Measurements from ENCODE around the gene TM4SF18.

TM4SF18 gene

GRCh38 chr3:149299938-149300801 lies 33.3 kb downstream of the TM4SF18 start (continued):
- TF ChIP-seq, protein P1, sequence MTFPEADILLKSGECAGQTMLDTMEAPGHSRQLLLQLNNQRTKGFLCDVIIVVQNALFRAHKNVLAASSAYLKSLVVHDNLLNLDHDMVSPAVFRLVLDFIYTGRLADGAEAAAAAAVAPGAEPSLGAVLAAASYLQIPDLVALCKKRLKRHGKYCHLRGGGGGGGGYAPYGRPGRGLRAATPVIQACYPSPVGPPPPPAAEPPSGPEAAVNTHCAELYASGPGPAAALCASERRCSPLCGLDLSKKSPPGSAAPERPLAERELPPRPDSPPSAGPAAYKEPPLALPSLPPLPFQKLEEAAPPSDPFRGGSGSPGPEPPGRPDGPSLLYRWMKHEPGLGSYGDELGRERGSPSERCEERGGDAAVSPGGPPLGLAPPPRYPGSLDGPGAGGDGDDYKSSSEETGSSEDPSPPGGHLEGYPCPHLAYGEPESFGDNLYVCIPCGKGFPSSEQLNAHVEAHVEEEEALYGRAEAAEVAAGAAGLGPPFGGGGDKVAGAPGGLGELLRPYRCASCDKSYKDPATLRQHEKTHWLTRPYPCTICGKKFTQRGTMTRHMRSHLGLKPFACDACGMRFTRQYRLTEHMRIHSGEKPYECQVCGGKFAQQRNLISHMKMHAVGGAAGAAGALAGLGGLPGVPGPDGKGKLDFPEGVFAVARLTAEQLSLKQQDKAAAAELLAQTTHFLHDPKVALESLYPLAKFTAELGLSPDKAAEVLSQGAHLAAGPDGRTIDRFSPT (tag by site-specific recombination; IDR thresholded peaks at IDR 0.05), result no peak
- TF ChIP-seq ZBTB8A (tag by site-specific recombination; IDR thresholded peaks at IDR 0.05) (no peak), ZNF76 (tag by site-specific recombination; IDR thresholded peaks at IDR 0.05; ENCODE audit: borderline replicate concordance, low read depth) (no peak), GLI4 (tag by site-specific recombination; IDR thresholded peaks at IDR 0.05) (no peak), OSR2 (tag by site-specific recombination; IDR thresholded peaks at IDR 0.05) (no peak), ZNF394 (tag by site-specific recombination; IDR thresholded peaks at IDR 0.05; ENCODE audit: borderline replicate concordance) (no peak), HOXC10 (CRISPR knock-in tag; IDR thresholded peaks at IDR 0.05) (no peak), KLF1 (tag by site-specific recombination; IDR thresholded peaks at IDR 0.05) (no peak), ZNF544 (tag by site-specific recombination; IDR thresholded peaks at IDR 0.05) (no peak), ZNF843 (tag by site-specific recombination; IDR thresholded peaks at IDR 0.05) (no peak), ZNF138 (tag by site-specific recombination; IDR thresholded peaks at IDR 0.05; ENCODE audit: borderline replicate concordance) (no peak), ZNF248 (tag by site-specific recombination; IDR thresholded peaks at IDR 0.05) (no peak), SP2 (tag by site-specific recombination; IDR thresholded peaks at IDR 0.05) (no peak), ZNF624 (tag by site-specific recombination; IDR thresholded peaks at IDR 0.05) (no peak), ZNF423 (tag by site-specific recombination; IDR thresholded peaks at IDR 0.05) (no peak), ZNF623 (tag by site-specific recombination; IDR thresholded peaks at IDR 0.05) (peak; percentile 21; the same call in 1 of the 2 replicates), ZNF768 (tag by site-specific recombination; IDR thresholded peaks at IDR 0.05) (no peak), ZNF776 (tag by site-specific recombination; IDR thresholded peaks at IDR 0.05; ENCODE audit: borderline replicate concordance) (no peak), REPIN1 (tag by site-specific recombination; IDR thresholded peaks at IDR 0.05; ENCODE audit: low read depth) (no peak), IKZF3 (tag by site-specific recombination; IDR thresholded peaks at IDR 0.05) (peak; percentile 32; the same call in 1 of the 2 replicates), ZNF114 (tag by site-specific recombination; IDR thresholded peaks at IDR 0.05) (no peak), ZBTB48 (tag by site-specific recombination; IDR thresholded peaks at IDR 0.05) (no peak), MZF1 (tag by site-specific recombination; IDR thresholded peaks at IDR 0.05; ENCODE audit: borderline replicate concordance) (peak; percentile 77; the same call in 1 of the 2 replicates), YY1 (tag by site-specific recombination; IDR thresholded peaks at IDR 0.05) (no peak), ZNF449 (tag by site-specific recombination; IDR thresholded peaks at IDR 0.05) (no peak), ZNF560 (tag by site-specific recombination; IDR thresholded peaks at IDR 0.05; ENCODE audit: borderline replicate concordance) (no peak), ZNF555 (tag by site-specific recombination; conservative IDR thresholded peaks at IDR 0.05) (no peak), ZNF658 (tag by site-specific recombination; IDR thresholded peaks at IDR 0.05) (no peak)
- TF ChIP-seq, protein P2, sequence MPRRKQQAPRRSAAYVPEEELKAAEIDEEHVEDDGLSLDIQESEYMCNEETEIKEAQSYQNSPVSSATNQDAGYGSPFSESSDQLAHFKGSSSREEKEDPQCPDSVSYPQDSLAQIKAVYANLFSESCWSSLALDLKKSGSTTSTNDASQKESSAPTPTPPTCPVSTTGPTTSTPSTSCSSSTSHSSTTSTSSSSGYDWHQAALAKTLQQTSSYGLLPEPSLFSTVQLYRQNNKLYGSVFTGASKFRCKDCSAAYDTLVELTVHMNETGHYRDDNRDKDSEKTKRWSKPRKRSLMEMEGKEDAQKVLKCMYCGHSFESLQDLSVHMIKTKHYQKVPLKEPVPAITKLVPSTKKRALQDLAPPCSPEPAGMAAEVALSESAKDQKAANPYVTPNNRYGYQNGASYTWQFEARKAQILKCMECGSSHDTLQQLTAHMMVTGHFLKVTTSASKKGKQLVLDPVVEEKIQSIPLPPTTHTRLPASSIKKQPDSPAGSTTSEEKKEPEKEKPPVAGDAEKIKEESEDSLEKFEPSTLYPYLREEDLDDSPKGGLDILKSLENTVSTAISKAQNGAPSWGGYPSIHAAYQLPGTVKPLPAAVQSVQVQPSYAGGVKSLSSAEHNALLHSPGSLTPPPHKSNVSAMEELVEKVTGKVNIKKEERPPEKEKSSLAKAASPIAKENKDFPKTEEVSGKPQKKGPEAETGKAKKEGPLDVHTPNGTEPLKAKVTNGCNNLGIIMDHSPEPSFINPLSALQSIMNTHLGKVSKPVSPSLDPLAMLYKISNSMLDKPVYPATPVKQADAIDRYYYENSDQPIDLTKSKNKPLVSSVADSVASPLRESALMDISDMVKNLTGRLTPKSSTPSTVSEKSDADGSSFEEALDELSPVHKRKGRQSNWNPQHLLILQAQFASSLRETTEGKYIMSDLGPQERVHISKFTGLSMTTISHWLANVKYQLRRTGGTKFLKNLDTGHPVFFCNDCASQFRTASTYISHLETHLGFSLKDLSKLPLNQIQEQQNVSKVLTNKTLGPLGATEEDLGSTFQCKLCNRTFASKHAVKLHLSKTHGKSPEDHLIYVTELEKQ (tag by site-specific recombination; IDR thresholded peaks at IDR 0.05; ENCODE audit: borderline replicate concordance), result peak; percentile 23; the same call in 1 of the 2 replicates
- TF ChIP-seq, protein P3, sequence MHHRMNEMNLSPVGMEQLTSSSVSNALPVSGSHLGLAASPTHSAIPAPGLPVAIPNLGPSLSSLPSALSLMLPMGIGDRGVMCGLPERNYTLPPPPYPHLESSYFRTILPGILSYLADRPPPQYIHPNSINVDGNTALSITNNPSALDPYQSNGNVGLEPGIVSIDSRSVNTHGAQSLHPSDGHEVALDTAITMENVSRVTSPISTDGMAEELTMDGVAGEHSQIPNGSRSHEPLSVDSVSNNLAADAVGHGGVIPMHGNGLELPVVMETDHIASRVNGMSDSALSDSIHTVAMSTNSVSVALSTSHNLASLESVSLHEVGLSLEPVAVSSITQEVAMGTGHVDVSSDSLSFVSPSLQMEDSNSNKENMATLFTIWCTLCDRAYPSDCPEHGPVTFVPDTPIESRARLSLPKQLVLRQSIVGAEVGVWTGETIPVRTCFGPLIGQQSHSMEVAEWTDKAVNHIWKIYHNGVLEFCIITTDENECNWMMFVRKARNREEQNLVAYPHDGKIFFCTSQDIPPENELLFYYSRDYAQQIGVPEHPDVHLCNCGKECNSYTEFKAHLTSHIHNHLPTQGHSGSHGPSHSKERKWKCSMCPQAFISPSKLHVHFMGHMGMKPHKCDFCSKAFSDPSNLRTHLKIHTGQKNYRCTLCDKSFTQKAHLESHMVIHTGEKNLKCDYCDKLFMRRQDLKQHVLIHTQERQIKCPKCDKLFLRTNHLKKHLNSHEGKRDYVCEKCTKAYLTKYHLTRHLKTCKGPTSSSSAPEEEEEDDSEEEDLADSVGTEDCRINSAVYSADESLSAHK (tag by site-specific recombination; IDR thresholded peaks at IDR 0.05), result peak; percentile 86

All from HEK293 (cell line).